Measurements from ENCODE around the gene NLGN1. TPM values are rescaled to one million over a fixed set of nuclear protein-coding genes. Genes with fewer than 3 reads are reported as not detected.
A peak's percentile ranks its signal among the peaks of the same experiment; 100 is the strongest.
"Not testable (repeated sequence)": the region's sequence is repeated elsewhere in the genome, so short reads cannot be mapped to it uniquely, and the experiment has no call there.

Gene NLGN1
- total RNA-seq (2014; rRNA removed; shearing (Covaris generic)): 15.6 and 20.7 TPM in 2 replicates

- Histone ChIP-seq H3K4me1 (no peaks in the 10 kb centered on the region), H3K27me3 (no peaks in the 10 kb centered on the region), H3K4me3 (peak within 1 kb of the TSS; percentile 78), H3K9me3 (replicated peaks) (no peaks in the 10 kb centered on the region), H3K36me3 (no peaks in the 10 kb centered on the region), H3K27ac (peak within 1 kb of the TSS; percentile 87)
- DNase-seq: peak; percentile 73 to 77
Observed at GRCh38 chr3:173397161-173398110, at the start of gene NLGN1. Gene NLGN1 (plus strand): TSS chr3:173397744.

- DNase-seq: no peak
- Histone ChIP-seq H3K27me3 (no peaks in the 10 kb centered on the region), H3K4me1 (no peaks in the 10 kb centered on the region), H3K9me3 (replicated peaks) (no peaks in the 10 kb centered on the region), H3K36me3 (no peaks in the 10 kb centered on the region), H3K27ac (no peak overlapping the region), H3K4me3 (no peak overlapping the region)
Observed at GRCh38 chr3:173351886-173352285, 45.7 kb upstream of the NLGN1 start.

- H3K9me3 ChIP-seq (replicated peaks); H3K4me3 ChIP-seq; H3K4me1 ChIP-seq; H3K36me3 ChIP-seq; DNase-seq; H3K27me3 ChIP-seq; H3K27ac ChIP-seq: not testable (repeated sequence)
Observed at GRCh38 chr3:173353137-173353536, 44.4 kb upstream of the NLGN1 start.

- DNase-seq: no peak
- Histone ChIP-seq H3K9me3 (replicated peaks) (no peaks in the 10 kb centered on the region), H3K27me3 (no peaks in the 10 kb centered on the region), H3K36me3 (no peaks in the 10 kb centered on the region), H3K4me1 (no peaks in the 10 kb centered on the region), H3K27ac (no peak overlapping the region), H3K4me3 (no peak overlapping the region)
Observed at GRCh38 chr3:173354124-173354523, 43.4 kb upstream of the NLGN1 start.

GRCh38 chr3:173371848-173372487 lies 25.6 kb upstream of the NLGN1 start:
- no peak overlapping the region for H3K27ac ChIP-seq
- no peaks in the 10 kb centered on the region for H3K9me3 ChIP-seq (replicated peaks)
- no peaks in the 10 kb centered on the region for H3K27me3 ChIP-seq
- H3K4me1 ChIP-seq: no peaks in the 10 kb centered on the region
- H3K4me3 ChIP-seq: no peak overlapping the region
- DNase-seq: peak; percentile 14 to 50
- no peaks in the 10 kb centered on the region for H3K36me3 ChIP-seq

- DNase-seq: no peak
- Histone ChIP-seq H3K9me3 (replicated peaks) (no peaks in the 10 kb centered on the region), H3K27ac (no peak overlapping the region), H3K4me1 (no peaks in the 10 kb centered on the region), H3K36me3 (no peaks in the 10 kb centered on the region), H3K4me3 (no peak overlapping the region), H3K27me3 (no peaks in the 10 kb centered on the region)
Observed at GRCh38 chr3:173380681-173381080, 16.9 kb upstream of the NLGN1 start.

GRCh38 chr3:173381936-173382335 lies 15.6 kb upstream of the NLGN1 start:
- not testable (repeated sequence) for H3K4me3 ChIP-seq; H3K27ac ChIP-seq; H3K36me3 ChIP-seq; H3K4me1 ChIP-seq; H3K9me3 ChIP-seq (replicated peaks); DNase-seq; H3K27me3 ChIP-seq

- peak overlapping the region; percentile 87 for H3K27ac ChIP-seq
- DNase-seq: no peak
- H3K9me3 ChIP-seq (replicated peaks): no peaks in the 10 kb centered on the region
- no peaks in the 10 kb centered on the region for H3K36me3 ChIP-seq
- H3K27me3 ChIP-seq: no peaks in the 10 kb centered on the region
- no peaks in the 10 kb centered on the region for H3K4me1 ChIP-seq
- H3K4me3 ChIP-seq: peak overlapping the region; percentile 78
Observed at GRCh38 chr3:173395073-173395411, 2.5 kb upstream of the NLGN1 start.

GRCh38 chr3:173395412-173396181 lies 1.9 kb upstream of the NLGN1 start:
- Histone ChIP-seq H3K9me3 (replicated peaks) (no peaks in the 10 kb centered on the region), H3K4me1 (no peaks in the 10 kb centered on the region), H3K36me3 (no peaks in the 10 kb centered on the region), H3K27me3 (no peaks in the 10 kb centered on the region), H3K27ac (peak overlapping the region; percentile 87), H3K4me3 (peak overlapping the region; percentile 78)
- peak; percentile 81 to 86 for DNase-seq

GRCh38 chr3:173396191-173397041 lies 1.1 kb upstream of the NLGN1 start:
- DNase-seq: peak; percentile 16 to 47
- Histone ChIP-seq H3K4me3 (peak overlapping the region; percentile 78), H3K27ac (peak overlapping the region; percentile 87), H3K9me3 (replicated peaks) (no peaks in the 10 kb centered on the region), H3K36me3 (no peaks in the 10 kb centered on the region), H3K4me1 (no peaks in the 10 kb centered on the region), H3K27me3 (no peaks in the 10 kb centered on the region)

- DNase-seq: no peak
- H3K9me3 ChIP-seq (replicated peaks): no peaks in the 10 kb centered on the region
- H3K27me3 ChIP-seq: no peaks in the 10 kb centered on the region
- H3K4me3 ChIP-seq: peak overlapping the region; percentile 78
- no peaks in the 10 kb centered on the region for H3K36me3 ChIP-seq
- H3K4me1 ChIP-seq: no peaks in the 10 kb centered on the region
- peak overlapping the region; percentile 87 for H3K27ac ChIP-seq
Observed at GRCh38 chr3:173398111-173398479, 551 bp downstream of the NLGN1 start.

- H3K27me3 ChIP-seq: no peaks in the 10 kb centered on the region
- H3K9me3 ChIP-seq (replicated peaks): no peaks in the 10 kb centered on the region
- DNase-seq: no peak
- peak overlapping the region; percentile 78 for H3K4me3 ChIP-seq
- no peaks in the 10 kb centered on the region for H3K36me3 ChIP-seq
- H3K4me1 ChIP-seq: no peaks in the 10 kb centered on the region
- peak overlapping the region; percentile 87 for H3K27ac ChIP-seq
Observed at GRCh38 chr3:173399044-173399443, 1.5 kb downstream of the NLGN1 start.

GRCh38 chr3:173401369-173401768 lies 3.8 kb downstream of the NLGN1 start:
- DNase-seq: no peak
- no peaks in the 10 kb centered on the region for H3K27me3 ChIP-seq

GRCh38 chr3:173402656-173403055 lies 5.1 kb downstream of the NLGN1 start:
- Histone ChIP-seq H3K4me1 (no peaks in the 10 kb centered on the region), H3K36me3 (no peaks in the 10 kb centered on the region), H3K27ac (no peak overlapping the region), H3K4me3 (no peak overlapping the region), H3K27me3 (no peaks in the 10 kb centered on the region), H3K9me3 (replicated peaks) (no peaks in the 10 kb centered on the region)
- no peak for DNase-seq

More at GRCh38 chr3:173401369-173401768, 3.8 kb downstream of the NLGN1 start:
- Histone ChIP-seq H3K4me1 (no peaks in the 10 kb centered on the region), H3K9me3 (replicated peaks) (no peaks in the 10 kb centered on the region), H3K36me3 (no peaks in the 10 kb centered on the region), H3K27ac (no peak overlapping the region), H3K4me3 (no peak overlapping the region)

All from SJCRH30 (cell line).